Esophagus muscularis mucosa (tissue), 3 donors: Measurements from ENCODE around the gene FANCC.

ENCODE experiments used
- CTCF ChIP-seq, 3 experiments: fragments of 200-600 bp in 2 of 3; fragments of 450-650 bp in 1 of 3; sonication (generic) in 2 of 3; IDR thresholded peaks; one replicate each; pipeline ENCODE4 v1.5.1; 2017 to 2019; ENCODE audit warnings: antibody characterized with exemption in 3 of 3, mild to moderate bottlenecking in 2 of 3, moderate library complexity in 1 of 3
- POLR2A ChIP-seq: fragments of 450-650 bp; IDR thresholded peaks from one replicate; pipeline ENCODE4 v1.6.1; 2017; ENCODE audit warnings: antibody characterized with exemption, moderate library complexity, mild to moderate bottlenecking, low read depth
- POLR2AphosphoS5 ChIP-seq, 2 donors: sonication (generic); formaldehyde crosslinking; IDR thresholded peaks; one replicate each; pipeline ENCODE4 v1.6.1; 2017; ENCODE audit warnings: antibody characterized with exemption in 2 of 2

GRCh38 chr9:95330720-95331404, 13.4 kb upstream of the FANCC start:
- no peak for TF ChIP-seq CTCF (IDR thresholded peaks at IDR 0.05)
- no peak for TF ChIP-seq POLR2A
- no peak for TF ChIP-seq POLR2AphosphoS5 (IDR thresholded peaks at IDR 0.05)
